Activated T-cell treated with anti-CD3 and anti-CD28 coated beads, Interleukin-2, amount 50 U/mL, for 48 hours (primary cell): ENCODE measurements around the gene CRYBA4.
A peak's percentile ranks its signal among the peaks of the same experiment; 100 is the strongest.
"Not testable (repeated sequence)": the region's sequence is repeated elsewhere in the genome, so short reads cannot be mapped to it uniquely, and the experiment has no call there.

ENCODE experiments used
- DNase-seq, 2 experiments: peaks; one replicate each; pipeline ENCODE4 v3.0.0-alpha.2; 2020

The CRYBA4 gene

GRCh38 chr22:26597480-26597879 is 24.3 kb upstream of the CRYBA4 start:
- DNase-seq: no peak

- DNase-seq: no peak
These were observed 22.3 kb upstream of the CRYBA4 start for GRCh38 chr22:26599505-26599904.

GRCh38 chr22:26601726-26602125 is 20.0 kb upstream of the CRYBA4 start:
- no peak for DNase-seq

GRCh38 chr22:26602127-26602526 is 19.6 kb upstream of the CRYBA4 start:
- DNase-seq: no peak

GRCh38 chr22:26604368-26604767 is 17.4 kb upstream of the CRYBA4 start:
- DNase-seq: no peak

- DNase-seq: no peak
These were observed 15.2 kb upstream of the CRYBA4 start for GRCh38 chr22:26606611-26607010.

GRCh38 chr22:26608129-26608528 is 13.6 kb upstream of the CRYBA4 start:
- DNase-seq: no peak

GRCh38 chr22:26609287-26609686 is 12.5 kb upstream of the CRYBA4 start:
- no peak for DNase-seq

GRCh38 chr22:26610072-26610958 is 11.4 kb upstream of the CRYBA4 start:
- DNase-seq: peak; percentile 58 to 64

GRCh38 chr22:26610996-26611395 is 10.8 kb upstream of the CRYBA4 start:
- DNase-seq: no peak

- no peak for DNase-seq
These were observed 9.1 kb upstream of the CRYBA4 start for GRCh38 chr22:26612652-26613051.

GRCh38 chr22:26613753-26614152 is 8.0 kb upstream of the CRYBA4 start:
- DNase-seq: not testable (repeated sequence)

- no peak for DNase-seq
These were observed 7.4 kb upstream of the CRYBA4 start for GRCh38 chr22:26614322-26614721.

- no peak for DNase-seq
These were observed 6.6 kb upstream of the CRYBA4 start for GRCh38 chr22:26615149-26615548.

- DNase-seq: no peak
These were observed 5.8 kb upstream of the CRYBA4 start for GRCh38 chr22:26615830-26616435.

- DNase-seq: no peak
These were observed 5.1 kb upstream of the CRYBA4 start for GRCh38 chr22:26616650-26617049.

- DNase-seq: no peak
These were observed 4.2 kb upstream of the CRYBA4 start, which contains the start of gene CRYBB1 for GRCh38 chr22:26617271-26618199. TSS of gene CRYBB1 (minus strand) at chr22:26618027. CDS start at chr22:26616319, 1,708 bp downstream.

- DNase-seq: no peak
These were observed 3.3 kb upstream of the CRYBA4 start for GRCh38 chr22:26618455-26618854.

GRCh38 chr22:26619510-26619909 is 2.3 kb upstream of the CRYBA4 start:
- no peak for DNase-seq

GRCh38 chr22:26620197-26620596 is 1.6 kb upstream of the CRYBA4 start:
- DNase-seq: no peak

GRCh38 chr22:26623984-26624383 is 2.2 kb downstream of the CRYBA4 start:
- no peak for DNase-seq

GRCh38 chr22:26624803-26625202 is 3.0 kb downstream of the CRYBA4 start:
- DNase-seq: no peak
